Common myeloid progenitor, CD34-positive (primary cell): ENCODE measurements around the gene ADAM8.

Source experiments
- CTCF ChIA-PET: fragments of 350-600 bp; sonication (Branson Sonifier 250); formaldehyde crosslinking; loops from one replicate; lab custom pipeline; 2021; ENCODE audit warnings: antibody characterized with exemption; lab: Charles Lee
- POLR2A ChIA-PET: fragments of 350-600 bp; sonication (Branson Sonifier 250); formaldehyde crosslinking; loops from one replicate; lab custom pipeline; 2021; ENCODE audit warnings: antibody characterized with exemption; lab: Charles Lee
- DNase-seq, 3 donors: peaks; one replicate each; pipeline versions ENCODE4 v3.0.0 to v3.0.0-alpha.2; 2013
- H3K27ac ChIP-seq, 2 experiments: 1 replicate in 1 of 2; 2 replicates in 1 of 2; pipeline ENCODE4 v1.7.0; 2013; ENCODE audit warnings: inconsistent platforms in 2 of 2, low read length in 2 of 2, mild to moderate bottlenecking in 2 of 2, low read depth in 1 of 2, moderate library complexity in 1 of 2; ENCODE audit not compliant: severe bottlenecking in 2 of 2, insufficient read depth in 1 of 2, poor library complexity in 1 of 2
- H3K27me3 ChIP-seq, 5 experiments: replicated peaks in 2 of 5; 1 replicate in 3 of 5; 2 replicates in 2 of 5; pipeline versions ENCODE4 v1.6.1 to v1.7.0; 2013; ENCODE audit warnings: low read length in 4 of 5, mild to moderate bottlenecking in 2 of 5, moderate library complexity in 2 of 5, inconsistent platforms in 1 of 5; ENCODE audit not compliant: insufficient read depth in 5 of 5, control insufficient read depth in 4 of 5
- H3K36me3 ChIP-seq, 4 experiments: 1 replicate in 2 of 4; 2 replicates in 2 of 4; pipeline versions ENCODE4 v1.6.1 to v1.7.0; 2013; ENCODE audit warnings: low read length in 3 of 4, control low read depth in 1 of 4, mild to moderate bottlenecking in 1 of 4; ENCODE audit not compliant: control insufficient read depth in 4 of 4, insufficient read depth in 4 of 4
- H3K4me1 ChIP-seq, 4 experiments: 1 replicate in 3 of 4; 2 replicates in 1 of 4; pipeline versions ENCODE4 v1.6.1 to v1.7.1; 2013; ENCODE audit warnings: low read length in 3 of 4, mild to moderate bottlenecking in 3 of 4, control low read depth in 1 of 4, inconsistent platforms in 1 of 4, moderate library complexity in 1 of 4; ENCODE audit not compliant: control insufficient read depth in 4 of 4, insufficient read depth in 4 of 4; ENCODE audit errors: control extremely low read depth in 1 of 4
- H3K4me3 ChIP-seq, 7 experiments: 1 replicate in 4 of 7; 2 replicates in 3 of 7; pipeline versions ENCODE4 v1.5.1 to v1.7.0; 2013; ENCODE audit warnings: mild to moderate bottlenecking in 7 of 7, low read length in 6 of 7, moderate library complexity in 6 of 7, inconsistent platforms in 2 of 7, low read depth in 2 of 7, control low read depth in 1 of 7; ENCODE audit not compliant: insufficient read depth in 4 of 7, control insufficient read depth in 1 of 7; ENCODE audit errors: extremely low read depth in 1 of 7
- H3K9me3 ChIP-seq, 5 experiments: 1 replicate in 4 of 5; 2 replicates in 1 of 5; pipeline versions ENCODE4 v1.6.1 to v1.7.1; 2013; ENCODE audit warnings: low read length in 4 of 5, mild to moderate bottlenecking in 2 of 5, inconsistent platforms in 1 of 5, low read depth in 1 of 5, moderate library complexity in 1 of 5; ENCODE audit not compliant: control insufficient read depth in 4 of 5, insufficient read depth in 2 of 5; ENCODE audit errors: control extremely low read depth in 1 of 5
- WGBS: methylation state at CpG from one replicate; pipeline ENCODE4 v1.1.5; 2013; ENCODE audit not compliant: insufficient coverage; 5-methylcytosine and 5-hydroxymethylcytosine counted together

ADAM8 gene

GRCh38 chr10:133286366-133286765 lies 9.7 kb upstream of the ADAM8 start:
- Histone ChIP-seq H3K4me3 (no peak overlapping the region), H3K27ac (no peak overlapping the region), H3K9me3 (no peaks in the 10 kb centered on the region), H3K27me3 (no peaks in the 10 kb centered on the region), H3K36me3 (peaks cover 5 to 92% (median 77%) of the 10 kb centered on the region in 4 experiments), H3K4me1 (peaks cover 0 to under 1% (median 0%) of the 10 kb centered on the region in 4 experiments)
- ChIA-PET CTCF (interaction anchor here (0.9 kb wide), 1 partner anchor 29 kb away, joined by 3 read pairs; no protein-coding TSS in a partner anchor), POLR2A (interaction anchor here (0.7 kb wide), 1 partner anchor 670 kb away, joined by 3 read pairs; no protein-coding TSS in a partner anchor)
- WGBS = 90% methylated on average over 18 of the region's 18 CpGs
- DNase-seq = no peak

GRCh38 chr10:133285217-133285616 lies 8.5 kb upstream of the ADAM8 start:
- ChIA-PET POLR2A (no interaction called here), CTCF (interaction anchor here (0.6 to 1.7 kb wide), 3 partner anchors 11 to 43 kb away, joined by 3 to 8 read pairs (median 3); no protein-coding TSS in a partner anchor)
- H3K4me3 ChIP-seq = no peak overlapping the region
- DNase-seq = no peak
- H3K9me3 ChIP-seq = no peaks in the 10 kb centered on the region
- peaks cover under 1 to 12% (median 10%) of the 10 kb centered on the region in 4 experiments for H3K4me1 ChIP-seq
- 96% methylated on average over 36 of the region's 36 CpGs for WGBS
- no peaks in the 10 kb centered on the region for H3K27me3 ChIP-seq
- H3K36me3 ChIP-seq = peaks cover 5 to 86% (median 75%) of the 10 kb centered on the region in 4 experiments
- H3K27ac ChIP-seq = no peak overlapping the region

GRCh38 chr10:133283931-133284330 lies 7.3 kb upstream of the ADAM8 start:
- Histone ChIP-seq H3K36me3 (peaks cover 3 to 76% (median 65%) of the 10 kb centered on the region in 4 experiments), H3K27me3 (no peaks in the 10 kb centered on the region), H3K4me3 (no peak overlapping the region), H3K27ac (no peak overlapping the region), H3K4me1 (peaks cover 6 to 24% (median 23%) of the 10 kb centered on the region in 4 experiments), H3K9me3 (no peaks in the 10 kb centered on the region)
- ChIA-PET POLR2A (no interaction called here), CTCF (interaction anchor here (1.1 to 1.7 kb wide), 4 partner anchors 9 to 17 kb away, joined by 3 to 8 read pairs (median 4); no protein-coding TSS in a partner anchor)
- WGBS = 96% methylated on average over 24 of the region's 24 CpGs
- no peak for DNase-seq

GRCh38 chr10:133282846-133283390 lies 6.2 kb upstream of the ADAM8 start:
- no peak overlapping the region for H3K4me3 ChIP-seq
- ChIA-PET CTCF (interaction anchor here (1.4 to 6.0 kb wide), 2 partner anchors 10 to 24 kb away, joined by 4 to 46 read pairs; no protein-coding TSS in a partner anchor), POLR2A (no interaction called here)
- no peak overlapping the region for H3K27ac ChIP-seq
- H3K4me1 ChIP-seq = peaks cover 9 to 34% (median 33%) of the 10 kb centered on the region in 4 experiments
- no peak for DNase-seq
- H3K36me3 ChIP-seq = peaks cover 3 to 68% (median 58%) of the 10 kb centered on the region in 4 experiments
- no peaks in the 10 kb centered on the region for H3K27me3 ChIP-seq
- 96% methylated on average over 24 of the region's 24 CpGs for WGBS
- H3K9me3 ChIP-seq = no peaks in the 10 kb centered on the region

- Histone ChIP-seq H3K27ac (no peak overlapping the region), H3K36me3 (peaks cover under 1 to 65% (median 52%) of the 10 kb centered on the region in 4 experiments), H3K4me1 (peaks cover 11 to 46% (median 44%) of the 10 kb centered on the region in 4 experiments), H3K9me3 (no peaks in the 10 kb centered on the region), H3K4me3 (no peak overlapping the region), H3K27me3 (no peaks in the 10 kb centered on the region)
- ChIA-PET POLR2A (interaction anchor here (0.7 to 1.3 kb wide), 2 partner anchors 15 to 24 kb away, joined by 3 to 4 read pairs; no protein-coding TSS in a partner anchor), CTCF (interaction anchor here (0.8 to 6.0 kb wide), 9 partner anchors 8 to 47 kb away, joined by 3 to 46 read pairs (median 4); no protein-coding TSS in a partner anchor)
- DNase-seq = no peak
- 95% methylated on average over 37 of the region's 38 CpGs for WGBS
Observed at GRCh38 chr10:133281628-133282372, 5.1 kb upstream of the ADAM8 start.

GRCh38 chr10:133281084-133281483 lies 4.4 kb upstream of the ADAM8 start:
- WGBS = 97% methylated on average over 8 of the region's 15 CpGs
- no peak overlapping the region for H3K4me3 ChIP-seq
- no peak for DNase-seq
- no peaks in the 10 kb centered on the region for H3K27me3 ChIP-seq
- no peak overlapping the region for H3K27ac ChIP-seq
- CTCF ChIA-PET = interaction anchor here (0.8 to 7.1 kb wide), 11 partner anchors 9 to 48 kb away, joined by 3 to 112 read pairs (median 4); no protein-coding TSS in a partner anchor
- peaks cover 11 to 52% (median 51%) of the 10 kb centered on the region in 4 experiments for H3K4me1 ChIP-seq
- peaks cover 0 to 59% (median 45%) of the 10 kb centered on the region in 4 experiments for H3K36me3 ChIP-seq
- POLR2A ChIA-PET = interaction anchor here (1.3 to 4.0 kb wide), 2 partner anchors 23 to 24 kb away, joined by 4 to 29 read pairs; no protein-coding TSS in a partner anchor
- no peaks in the 10 kb centered on the region for H3K9me3 ChIP-seq
